HG02973 (cell line): ENCODE results near the gene EDA.
"Not testable (repeated sequence)": the region's sequence is repeated elsewhere in the genome, so short reads cannot be mapped to it uniquely, and the experiment has no call there.

Experiments
- ATAC-seq: cut with Tn5 transposase; IDR thresholded peaks from one replicate; pipeline ENCODE4 v1.9.1; 2021; ENCODE audit warnings: moderate library complexity; ENCODE audit not compliant: unreplicated experiment

Gene EDA

GRCh38 chrX:69948276-69948797 is 332.4 kb downstream of the EDA start:
- no peak for ATAC-seq

DNA sequence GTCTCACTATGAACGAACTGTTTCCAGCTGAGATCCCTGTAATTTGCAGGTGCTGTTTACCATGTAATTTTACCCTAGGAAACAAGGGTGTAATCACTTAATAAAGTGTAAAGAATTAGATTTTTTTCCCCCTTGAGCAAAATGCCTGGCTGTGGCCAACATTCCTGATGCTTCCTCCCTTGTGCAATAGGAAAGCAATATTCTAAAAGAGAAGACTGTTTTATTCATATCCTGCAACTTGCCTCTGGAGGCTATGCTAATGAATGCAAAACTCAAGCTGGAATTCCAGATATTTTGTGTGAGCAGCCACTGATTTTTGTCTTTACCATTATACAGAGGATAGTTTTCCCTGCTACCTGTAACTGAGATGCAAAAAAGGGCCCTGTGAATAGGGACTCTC is 335.8 kb downstream of the EDA start:
- no peak for ATAC-seq

- ATAC-seq: no peak
Observed at GRCh38 chrX:69959712-69960111, 343.8 kb downstream of the EDA start.

DNA sequence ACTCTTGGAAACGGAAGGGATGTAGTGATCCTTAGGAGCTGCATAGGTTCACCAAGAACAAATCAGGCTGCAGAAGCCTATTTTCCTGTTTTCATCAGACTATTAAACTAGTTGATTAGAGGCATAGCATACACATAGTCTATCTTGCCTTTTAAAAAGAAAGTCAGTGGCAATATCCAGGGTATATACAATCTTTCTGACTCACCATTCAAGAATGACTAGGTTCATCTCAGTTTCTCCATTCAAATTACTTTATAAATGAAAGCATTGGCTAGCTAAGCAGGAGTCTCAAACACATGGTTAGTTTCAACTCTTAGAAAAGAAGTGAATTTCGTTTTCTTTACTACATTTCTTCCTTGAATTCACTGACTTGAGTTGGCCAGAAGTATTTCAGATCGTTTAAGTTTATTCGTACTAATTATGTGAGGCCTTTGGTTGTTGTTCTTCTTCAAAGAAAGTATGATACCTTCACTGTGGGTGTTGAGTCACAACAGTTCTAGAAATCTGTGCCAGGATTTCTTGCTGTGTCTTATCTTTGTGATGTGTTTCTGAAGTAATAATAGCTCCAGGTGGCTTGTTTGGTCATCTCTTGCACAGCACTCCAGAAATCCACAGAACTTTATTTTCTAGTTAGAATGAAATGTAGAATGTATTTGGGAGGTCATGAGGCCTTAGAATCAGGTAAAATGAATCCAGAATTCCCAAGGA is 345.6 kb downstream of the EDA start:
- ATAC-seq: no peak

GRCh38 chrX:69968950-69969349 is 353.0 kb downstream of the EDA start:
- no peak for ATAC-seq

DNA sequence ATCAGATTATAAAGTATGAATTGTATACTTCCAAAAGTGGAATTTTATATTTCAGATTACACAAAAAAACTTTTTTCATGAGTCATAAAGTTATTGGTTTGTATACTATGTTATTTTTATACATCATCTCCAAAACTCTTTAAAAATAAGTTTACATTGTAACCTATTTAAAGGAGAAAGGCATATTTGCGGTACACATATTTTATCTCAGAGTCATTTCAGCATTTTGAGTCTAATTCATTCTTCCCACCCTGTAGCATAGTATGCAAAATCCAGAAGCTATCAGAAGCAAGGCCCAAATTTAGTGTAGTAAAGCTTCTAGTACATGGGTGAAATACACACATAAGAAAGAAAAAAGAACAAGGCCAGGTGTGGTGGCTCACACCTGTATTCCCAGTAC is 353.5 kb downstream of the EDA start:
- ATAC-seq: no peak

- ATAC-seq: no peak
Observed at GRCh38 chrX:69987691-69988090, 371.8 kb downstream of the EDA start.

GRCh38 chrX:69988955-69989394 is 373.1 kb downstream of the EDA start:
- ATAC-seq: no peak

DNA sequence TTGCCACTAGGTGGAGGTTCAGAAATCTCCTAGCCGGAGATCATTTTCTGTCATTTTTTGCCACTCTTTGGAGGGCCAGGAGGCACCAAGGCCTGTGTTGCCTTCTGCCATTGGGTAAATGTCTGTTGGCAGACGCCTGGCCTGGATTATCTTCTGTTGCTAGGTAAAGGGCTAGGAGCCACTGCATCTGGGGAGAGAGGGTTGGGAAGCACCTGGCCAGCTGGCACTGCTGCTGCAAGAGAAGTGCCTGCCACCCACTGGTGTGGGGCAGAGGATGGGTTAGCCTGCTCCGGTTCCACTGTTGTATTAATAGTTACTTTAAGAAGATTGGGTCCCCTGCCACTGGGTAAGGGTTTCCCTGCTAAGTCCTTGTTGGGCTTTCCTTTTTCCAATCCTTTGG is 375.8 kb downstream of the EDA start:
- no peak for ATAC-seq

DNA sequence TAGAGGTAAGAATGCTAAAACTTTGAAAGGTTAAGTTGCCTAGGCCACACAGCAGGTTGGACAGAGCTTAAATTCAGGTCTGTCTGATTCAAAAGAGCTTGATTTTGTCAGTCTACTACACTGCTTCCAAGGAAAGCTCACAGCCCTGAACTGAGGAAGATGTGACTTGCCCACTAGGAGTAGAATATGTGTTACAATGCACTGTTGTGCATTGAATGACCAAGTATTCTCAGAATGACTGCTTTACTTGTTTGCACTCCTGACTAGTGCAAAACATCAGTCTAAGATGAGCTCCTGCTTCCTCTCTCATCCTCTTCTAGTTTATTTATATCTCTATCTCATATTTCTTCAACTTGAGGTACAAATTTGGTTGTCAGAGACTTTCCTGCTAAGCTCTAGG is 377.6 kb downstream of the EDA start:
- ATAC-seq: no peak

GRCh38 chrX:69995362-69996112 is 379.6 kb downstream of the EDA start:
- ATAC-seq: no peak

DNA sequence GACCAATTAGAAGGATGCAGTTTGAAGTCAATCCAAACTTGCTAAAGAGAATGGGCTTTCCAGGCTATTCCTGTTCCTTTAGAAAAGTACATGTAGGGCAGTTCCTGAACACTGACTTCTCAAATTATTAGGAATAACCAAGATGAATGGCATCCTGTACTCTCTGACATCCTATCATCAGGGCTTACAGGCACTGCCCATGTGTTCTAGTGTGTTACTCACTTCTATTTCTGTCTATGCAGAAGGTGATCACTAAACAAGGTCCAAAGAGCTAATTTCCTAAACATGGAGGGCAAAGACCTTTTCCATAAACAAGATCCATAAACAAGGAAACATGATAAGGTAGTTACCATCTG is 380.2 kb downstream of the EDA start:
- no peak for ATAC-seq

DNA sequence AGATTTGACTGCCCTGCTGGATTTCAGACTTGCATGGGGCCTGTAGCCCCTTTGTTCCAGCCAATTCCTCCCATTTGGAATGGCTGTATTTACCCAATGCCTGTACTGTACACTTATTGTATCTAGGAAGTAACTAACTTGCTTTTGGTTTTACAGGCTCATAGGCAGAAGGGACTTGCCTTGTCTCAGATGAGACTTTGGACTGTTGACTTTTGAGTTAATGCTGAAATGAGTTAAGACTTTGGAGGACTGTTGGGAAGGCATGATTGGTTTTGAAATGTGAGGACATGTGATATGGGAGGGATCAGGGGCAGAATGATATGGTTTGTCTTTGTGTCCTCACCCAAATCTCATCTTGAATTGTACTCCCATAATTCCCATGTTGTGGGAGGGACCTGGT is 382.4 kb downstream of the EDA start:
- ATAC-seq: not testable (repeated sequence)

GRCh38 chrX:70001269-70001668 is 385.4 kb downstream of the EDA start:
- ATAC-seq: no peak

DNA sequence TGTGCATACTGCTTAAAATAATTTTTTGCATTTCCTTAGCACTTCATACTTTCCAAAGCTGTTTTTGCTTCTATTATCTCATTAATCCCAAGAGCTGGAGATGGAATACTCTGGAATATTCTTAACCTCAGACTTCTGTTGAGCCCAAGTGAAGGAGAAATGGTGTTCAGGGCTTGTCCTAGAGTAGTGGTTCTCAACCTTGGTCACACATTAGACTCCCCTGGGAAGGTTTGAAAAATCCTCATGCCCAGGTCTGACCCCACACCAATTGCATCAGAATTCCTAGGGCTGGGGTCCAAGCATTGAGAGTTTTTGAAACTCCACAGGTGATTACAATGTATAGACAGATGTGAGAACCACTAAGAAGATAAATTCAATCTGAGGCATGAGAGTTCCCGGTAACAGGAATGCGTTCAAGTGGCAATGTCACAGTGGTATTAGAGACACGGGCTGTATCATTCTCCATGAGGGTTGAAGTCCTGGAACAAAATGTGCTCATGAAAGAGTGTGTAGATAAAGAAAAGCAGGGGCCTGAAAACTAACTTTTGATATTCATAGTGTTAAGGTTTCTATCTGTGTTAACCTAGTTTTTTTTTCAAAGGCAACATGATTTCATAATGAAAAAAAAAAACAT is 385.9 kb downstream of the EDA start:
- no peak for ATAC-seq

- no peak for ATAC-seq
Observed at GRCh38 chrX:70007946-70008345, 392.0 kb downstream of the EDA start.

GRCh38 chrX:70009049-70009448 is 393.1 kb downstream of the EDA start:
- ATAC-seq: no peak

- no peak for ATAC-seq
Observed at GRCh38 chrX:70009970-70010369, 394.1 kb downstream of the EDA start.

DNA sequence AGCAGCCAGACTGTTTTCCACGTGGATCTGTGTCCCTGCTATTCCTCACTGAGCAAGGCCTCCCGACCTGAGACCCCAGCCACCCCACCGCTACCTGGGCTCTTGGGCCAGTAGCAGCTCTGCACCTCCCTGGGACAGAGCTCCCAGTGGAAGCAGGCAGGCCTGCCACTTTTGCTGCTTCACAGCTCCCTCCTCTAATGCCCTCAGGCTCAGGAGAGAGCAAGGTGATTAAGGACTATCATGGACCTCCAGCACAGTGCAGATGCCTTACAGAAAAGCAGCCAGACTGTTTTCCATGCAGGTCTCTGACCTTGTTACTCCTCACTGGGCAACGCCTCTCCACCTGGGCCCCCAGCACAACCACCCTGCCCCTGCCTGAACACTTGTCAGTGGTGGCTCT is 396.8 kb downstream of the EDA start:
- no peak for ATAC-seq

- no peak for ATAC-seq
Observed at GRCh38 chrX:70013466-70014381, 397.8 kb downstream of the EDA start.

- ATAC-seq: no peak
Observed at GRCh38 chrX:70016513-70016912, 400.6 kb downstream of the EDA start.
